Activated CD4-positive, alpha-beta memory T cell treated with anti-CD3 and anti-CD28 coated beads for 36 hours (primary cell): ENCODE data around the gene UMODL1. TPM values are rescaled to one million over a fixed set of nuclear protein-coding genes. Genes with fewer than 3 reads are reported as not detected.

ENCODE experiments used
- CTCF ChIA-PET: fragments of 350-600 bp; sonication (Branson Sonifier 250); formaldehyde crosslinking; loops from one replicate; lab custom pipeline; 2021; ENCODE audit warnings: antibody characterized with exemption, inconsistent platforms; lab: Charles Lee
- POLR2A ChIA-PET: fragments of 350-600 bp; sonication (Branson Sonifier 250); formaldehyde crosslinking; loops from one replicate; lab custom pipeline; 2021; ENCODE audit warnings: antibody characterized with exemption; lab: Charles Lee
- DNase-seq: peaks from one replicate; pipeline ENCODE4 v3.0.0-alpha.2; 2020
- H3K27ac Mint-ChIP-seq: one replicate; pipeline ENCODE4 v1.8.0; 2021; ENCODE audit warnings: mixed read lengths
- H3K27me3 Mint-ChIP-seq: one replicate; pipeline ENCODE4 v1.8.0; 2021; ENCODE audit warnings: mixed read lengths
- H3K36me3 Mint-ChIP-seq: one replicate; pipeline ENCODE4 v1.8.0; 2021; ENCODE audit warnings: mixed read lengths
- H3K4me1 Mint-ChIP-seq: one replicate; pipeline ENCODE4 v1.8.0; 2021; ENCODE audit warnings: low read depth, mixed read lengths
- H3K4me3 Mint-ChIP-seq: one replicate; pipeline ENCODE4 v1.8.0; 2021; ENCODE audit warnings: mild to moderate bottlenecking, mixed read lengths
- H3K9me3 Mint-ChIP-seq: one replicate; pipeline ENCODE4 v1.8.0; 2021; ENCODE audit warnings: mixed read lengths
- intact Hi-C: fragments of 100-400 bp; cut with micrococcal nuclease; formaldehyde crosslinking; loops from one replicate; pipeline ENCODE4 v1.15.1; 2023
- total RNA-seq, 2 experiments: library from RNA; stranded (reverse); gene quantifications; one replicate each; pipeline ENCODE4 v1.2.3, GENCODE V29; 2021

The UMODL1 gene
- total RNA-seq, 2 experiments from 2014 or later = not detected

- ChIA-PET CTCF (no interaction called here), POLR2A (no interaction called here)
- Mint-ChIP-seq H3K9me3 (no peaks in the 10 kb centered on the region), H3K4me1 (peaks cover 3% of the 10 kb centered on the region), H3K4me3 (no peak overlapping the region), H3K27me3 (peaks cover 73% of the 10 kb centered on the region), H3K27ac (no peak overlapping the region), H3K36me3 (no peaks in the 10 kb centered on the region)
- intact Hi-C loops = no loop called here
- no peak for DNase-seq
These were observed 51.7 kb downstream of the UMODL1 start for GRCh38 chr21:42122808-42123207.

- H3K4me3 Mint-ChIP-seq = no peak overlapping the region
- H3K27me3 Mint-ChIP-seq = peaks cover 67% of the 10 kb centered on the region
- no peaks in the 10 kb centered on the region for H3K36me3 Mint-ChIP-seq
- POLR2A ChIA-PET = no interaction called here
- peaks cover 3% of the 10 kb centered on the region for H3K4me1 Mint-ChIP-seq
- H3K9me3 Mint-ChIP-seq = no peaks in the 10 kb centered on the region
- DNase-seq = no peak
- CTCF ChIA-PET = no interaction called here
- intact Hi-C loops = no loop called here
- H3K27ac Mint-ChIP-seq = no peak overlapping the region
These were observed 52.2 kb downstream of the UMODL1 start for GRCh38 chr21:42123219-42123908.

DNA sequence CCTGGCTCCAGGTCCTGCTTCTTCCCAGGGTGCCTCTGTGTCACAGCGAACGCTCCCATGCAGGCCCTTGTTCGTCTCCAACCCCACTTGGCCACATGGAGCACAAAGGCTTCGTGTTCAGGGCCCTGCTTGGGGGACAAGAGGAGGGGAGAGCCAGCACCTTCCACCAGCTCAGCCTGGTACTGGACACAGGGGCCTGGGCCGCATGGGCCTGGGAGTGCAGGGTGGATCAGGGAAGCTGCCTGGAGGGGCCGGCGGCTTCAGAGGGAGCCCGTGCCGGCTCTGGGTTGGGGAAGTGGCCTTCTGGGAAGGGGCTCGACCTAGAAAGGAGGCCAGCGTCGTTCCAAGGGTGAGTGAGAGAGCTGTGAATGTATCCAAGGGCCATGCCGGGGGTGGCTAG is 53.0 kb downstream of the UMODL1 start:
- Mint-ChIP-seq H3K4me3 (no peak overlapping the region), H3K4me1 (no peaks in the 10 kb centered on the region), H3K36me3 (no peaks in the 10 kb centered on the region), H3K27ac (no peak overlapping the region), H3K27me3 (peaks cover 64% of the 10 kb centered on the region), H3K9me3 (no peaks in the 10 kb centered on the region)
- ChIA-PET CTCF (no interaction called here), POLR2A (no interaction called here)
- DNase-seq = no peak
- intact Hi-C loops = no loop called here

- no peak overlapping the region for H3K27ac Mint-ChIP-seq
- peaks cover 58% of the 10 kb centered on the region for H3K27me3 Mint-ChIP-seq
- H3K4me1 Mint-ChIP-seq = peaks cover 2% of the 10 kb centered on the region
- ChIA-PET CTCF (interaction anchor here (0.9 to 6.0 kb wide), 2 partner anchors 8 to 134 kb away, joined by 3 to 29 read pairs; no protein-coding TSS in a partner anchor), POLR2A (no interaction called here)
- DNase-seq = no peak
- no peaks in the 10 kb centered on the region for H3K9me3 Mint-ChIP-seq
- intact Hi-C loops = no loop called here
- no peak overlapping the region for H3K4me3 Mint-ChIP-seq
- H3K36me3 Mint-ChIP-seq = no peaks in the 10 kb centered on the region
These were observed 53.9 kb downstream of the UMODL1 start for GRCh38 chr21:42124826-42125570.

DNA sequence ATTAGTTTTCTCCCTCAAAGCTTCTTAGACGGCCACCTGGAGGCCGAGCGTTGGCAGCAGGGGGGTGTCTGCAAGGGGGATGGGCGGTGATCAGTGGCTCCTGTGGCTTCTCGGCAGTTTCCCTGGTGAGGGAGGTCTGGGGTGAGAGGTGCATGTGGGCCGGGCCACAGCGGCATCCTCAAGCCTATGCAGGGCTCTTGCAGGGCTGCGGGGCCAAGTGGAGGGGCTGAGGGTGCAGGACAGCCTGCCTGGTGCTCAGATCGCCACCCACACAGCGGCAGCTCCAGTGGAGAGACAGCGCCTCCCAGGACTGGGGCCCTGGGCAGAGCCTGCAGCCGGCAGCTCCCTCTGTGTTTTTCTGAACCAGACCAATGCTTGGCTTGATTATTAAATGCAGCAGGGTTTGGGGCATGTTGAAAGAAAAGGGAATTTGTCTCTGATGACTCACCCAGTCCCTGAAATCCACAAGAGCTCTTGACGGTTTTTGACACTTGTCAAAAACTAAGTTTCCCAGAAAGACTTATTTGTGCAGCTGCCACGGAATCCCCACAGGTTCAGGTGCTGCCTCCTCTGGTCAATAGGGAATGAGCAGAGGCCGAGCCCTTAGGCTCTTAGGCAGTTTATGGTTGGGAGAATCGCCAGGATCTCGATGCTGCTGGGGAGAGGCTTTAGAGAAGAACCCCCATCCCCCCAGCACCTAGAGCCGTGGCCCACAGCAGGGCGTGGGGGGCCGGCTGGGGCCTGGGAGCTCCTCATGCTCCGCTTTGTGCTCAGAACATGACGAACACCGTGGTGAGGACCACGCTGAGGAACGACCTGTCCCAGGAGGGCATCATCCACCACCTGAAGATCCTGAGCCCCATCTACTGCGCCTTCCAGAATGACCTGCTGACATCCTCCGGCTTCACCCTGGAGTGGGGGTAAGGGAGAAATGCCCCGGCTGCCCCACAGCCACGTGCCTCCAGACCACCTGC is 54.7 kb downstream of the UMODL1 start:
- H3K27me3 Mint-ChIP-seq = peaks cover 49% of the 10 kb centered on the region
- no peak overlapping the region for H3K27ac Mint-ChIP-seq
- intact Hi-C loops = no loop called here
- no peaks in the 10 kb centered on the region for H3K36me3 Mint-ChIP-seq
- no peak for DNase-seq
- H3K9me3 Mint-ChIP-seq = no peaks in the 10 kb centered on the region
- CTCF ChIA-PET = interaction anchor here (0.6 to 6.0 kb wide), 3 partner anchors 9 to 214 kb away, joined by 3 to 29 read pairs (median 3); no protein-coding TSS in a partner anchor
- POLR2A ChIA-PET = no interaction called here
- H3K4me3 Mint-ChIP-seq = no peak overlapping the region
- peaks cover 2% of the 10 kb centered on the region for H3K4me1 Mint-ChIP-seq

- Mint-ChIP-seq H3K27me3 (peaks cover 33% of the 10 kb centered on the region), H3K4me3 (no peak overlapping the region), H3K36me3 (no peaks in the 10 kb centered on the region), H3K9me3 (no peaks in the 10 kb centered on the region), H3K4me1 (peaks cover 2% of the 10 kb centered on the region), H3K27ac (no peak overlapping the region)
- intact Hi-C loops = no loop called here
- no peak for DNase-seq
- ChIA-PET CTCF (interaction anchor here (1.6 to 6.0 kb wide), 2 partner anchors 10 to 18 kb away, joined by 4 to 29 read pairs; no protein-coding TSS in a partner anchor), POLR2A (no interaction called here)
These were observed 56.3 kb downstream of the UMODL1 start for GRCh38 chr21:42127164-42128150.

- Mint-ChIP-seq H3K4me3 (no peak overlapping the region), H3K36me3 (no peaks in the 10 kb centered on the region), H3K27ac (no peak overlapping the region), H3K27me3 (peaks cover 19% of the 10 kb centered on the region), H3K9me3 (no peaks in the 10 kb centered on the region), H3K4me1 (peaks cover 2% of the 10 kb centered on the region)
- DNase-seq = no peak
- CTCF ChIA-PET = interaction anchor here (0.7 to 6.0 kb wide), 7 partner anchors 12 to 313 kb away, joined by 3 to 29 read pairs (median 3); no protein-coding TSS in a partner anchor
- intact Hi-C loops = no loop called here
- POLR2A ChIA-PET = no interaction called here
These were observed 58.5 kb downstream of the UMODL1 start for GRCh38 chr21:42129300-42130266.

GRCh38 chr21:42130441-42130840 is 59.3 kb downstream of the UMODL1 start:
- Mint-ChIP-seq H3K27ac (no peak overlapping the region), H3K4me3 (no peak overlapping the region), H3K9me3 (no peaks in the 10 kb centered on the region), H3K36me3 (no peaks in the 10 kb centered on the region), H3K4me1 (peaks cover 2% of the 10 kb centered on the region), H3K27me3 (peaks cover 12% of the 10 kb centered on the region)
- POLR2A ChIA-PET = no interaction called here
- CTCF ChIA-PET = interaction anchor here (0.8 to 6.0 kb wide), 6 partner anchors 13 to 314 kb away, joined by 3 to 29 read pairs (median 4); no protein-coding TSS in a partner anchor
- DNase-seq = no peak
- intact Hi-C loops = no loop called here

DNA sequence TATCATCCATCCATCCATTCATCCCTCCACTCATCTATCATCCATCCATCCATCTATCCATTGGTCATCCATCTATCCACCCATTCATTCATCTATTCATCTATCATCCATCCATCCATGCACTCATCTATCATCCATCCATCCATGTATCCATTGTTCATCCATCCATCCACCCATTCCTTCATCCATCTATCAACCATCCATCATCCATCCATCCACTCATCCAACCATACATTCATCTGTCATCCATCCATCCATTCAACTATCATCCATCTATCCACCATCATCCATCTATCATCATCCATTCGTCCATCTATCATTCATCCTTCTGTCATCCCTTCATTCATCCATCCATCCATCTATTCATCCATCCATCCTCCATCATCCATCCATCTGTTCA is 61.1 kb downstream of the UMODL1 start:
- intact Hi-C loops = no loop called here
- ChIA-PET POLR2A (no interaction called here), CTCF (no interaction called here)
- Mint-ChIP-seq H3K9me3 (no peaks in the 10 kb centered on the region), H3K27me3 (peaks cover 2% of the 10 kb centered on the region), H3K27ac (no peak overlapping the region), H3K4me3 (no peak overlapping the region), H3K4me1 (peaks cover 2% of the 10 kb centered on the region), H3K36me3 (no peaks in the 10 kb centered on the region)
- DNase-seq = no peak

- Mint-ChIP-seq H3K27me3 (peaks cover 2% of the 10 kb centered on the region), H3K4me3 (no peak overlapping the region), H3K27ac (no peak overlapping the region), H3K36me3 (no peaks in the 10 kb centered on the region), H3K4me1 (peaks cover 2% of the 10 kb centered on the region), H3K9me3 (no peaks in the 10 kb centered on the region)
- ChIA-PET CTCF (no interaction called here), POLR2A (no interaction called here)
- intact Hi-C loops = no loop called here
- DNase-seq = no peak
These were observed 62.0 kb downstream of the UMODL1 start for GRCh38 chr21:42133131-42133530.
